NCI-H1436 treated with DMSO at 0.1 percent for 48 hours (cell line): ENCODE results near the gene PLXNA2.

Experiments
- DNase-seq: peaks from one replicate; lab custom pipeline; 2025; lab: John Stamatoyannopoulos, UW

Gene PLXNA2

DNA sequence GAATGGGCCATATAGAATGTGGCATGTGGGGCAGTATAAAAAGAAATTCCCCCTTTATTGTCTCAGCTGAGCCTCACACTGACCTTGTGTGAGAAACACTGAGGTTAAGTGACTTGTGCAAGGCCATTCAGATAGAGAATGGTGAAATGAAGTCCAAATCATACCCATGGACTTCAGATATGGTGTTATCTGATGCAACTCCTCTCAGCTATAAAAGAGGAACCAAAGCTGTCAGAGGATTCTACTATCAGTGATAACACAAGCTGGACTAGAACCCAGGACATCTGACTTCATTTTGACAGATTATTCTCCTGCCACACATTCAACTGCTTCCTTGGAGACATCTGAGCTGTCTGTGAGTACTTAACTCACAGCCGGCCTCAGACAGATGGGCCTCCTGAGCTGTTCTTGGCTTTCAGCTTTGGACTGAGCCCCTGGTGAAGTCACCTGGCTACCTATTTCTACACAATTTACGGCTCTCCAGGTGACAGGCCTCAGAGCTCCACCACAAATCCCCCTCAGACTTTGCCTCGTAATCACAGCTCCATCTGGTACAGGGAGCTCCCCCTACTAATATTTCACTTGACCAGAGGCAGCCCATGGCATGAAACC, 104.6 kb downstream of the PLXNA2 start:
- no peak for DNase-seq

DNA sequence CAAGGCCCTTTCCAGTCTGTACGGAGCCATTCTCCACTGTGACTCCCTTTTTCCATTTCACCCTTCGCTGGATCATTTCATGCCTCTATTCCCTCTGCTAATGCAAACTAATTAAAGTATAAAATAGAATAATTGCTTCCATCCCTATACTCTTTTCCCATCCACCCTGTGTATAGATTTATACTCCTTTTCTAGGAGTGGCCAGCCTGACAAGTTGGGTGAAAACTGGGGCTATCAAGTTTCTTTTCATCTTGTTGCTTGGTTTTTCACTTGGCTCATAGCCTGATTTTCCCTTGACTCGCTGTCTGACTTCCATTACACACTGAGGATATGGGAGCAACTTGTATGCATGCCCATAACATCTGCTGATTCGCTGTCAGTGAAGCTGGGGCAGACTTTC, 107.0 kb downstream of the PLXNA2 start:
- no peak for DNase-seq

DNA sequence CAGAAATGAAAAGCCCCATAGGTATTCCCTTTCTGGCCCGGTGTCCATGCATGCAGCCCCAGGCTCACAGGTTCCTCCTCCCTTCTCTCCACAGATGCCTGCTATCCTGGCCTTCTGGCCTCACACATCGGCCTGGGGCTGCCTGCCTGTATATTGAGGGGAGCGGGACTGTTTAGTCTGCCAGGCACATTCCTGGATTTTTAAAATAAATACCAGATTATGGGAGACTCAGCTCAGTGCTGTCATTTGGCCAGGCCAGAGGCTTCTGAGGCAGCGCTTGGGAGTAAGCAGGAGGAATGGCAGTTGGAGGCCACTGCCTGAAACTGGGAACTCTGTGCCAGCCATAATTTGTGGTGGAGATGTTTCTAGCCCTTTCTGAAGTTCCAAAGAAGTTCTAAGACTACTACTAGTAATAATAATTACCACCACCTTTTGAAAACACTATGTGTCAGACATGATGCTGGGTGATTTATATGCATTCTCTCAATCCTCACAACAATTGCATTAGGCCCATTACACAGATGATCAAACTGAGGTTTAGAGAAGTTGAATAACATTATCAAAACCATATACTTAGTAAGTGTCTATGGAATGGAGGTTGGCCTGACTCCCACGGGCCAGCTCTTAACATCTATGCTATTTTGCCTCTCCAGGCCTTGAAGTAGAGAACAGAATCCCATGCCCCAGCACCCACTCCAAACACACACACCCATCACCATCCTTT, 107.6 kb downstream of the PLXNA2 start:
- no peak for DNase-seq

DNA sequence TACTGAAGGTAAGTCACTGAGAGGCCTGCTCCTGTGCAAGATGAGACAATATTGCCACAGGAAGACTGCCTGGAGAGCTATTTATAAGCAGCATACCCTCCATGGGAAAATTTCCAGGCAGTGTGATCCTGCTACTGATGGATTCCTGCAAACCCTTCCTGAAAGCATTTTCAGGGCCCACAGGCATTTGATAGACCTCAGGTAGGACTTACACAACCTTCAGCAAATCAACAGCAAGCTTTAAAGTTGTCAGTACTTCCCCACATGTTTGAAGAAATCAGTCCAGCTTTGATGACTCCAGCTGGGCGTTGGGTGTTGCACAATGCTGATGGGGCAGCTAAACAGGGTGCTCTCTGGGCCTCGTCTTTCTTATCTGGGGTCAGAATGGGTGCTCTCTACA, 108.8 kb downstream of the PLXNA2 start:
- no peak for DNase-seq

DNA sequence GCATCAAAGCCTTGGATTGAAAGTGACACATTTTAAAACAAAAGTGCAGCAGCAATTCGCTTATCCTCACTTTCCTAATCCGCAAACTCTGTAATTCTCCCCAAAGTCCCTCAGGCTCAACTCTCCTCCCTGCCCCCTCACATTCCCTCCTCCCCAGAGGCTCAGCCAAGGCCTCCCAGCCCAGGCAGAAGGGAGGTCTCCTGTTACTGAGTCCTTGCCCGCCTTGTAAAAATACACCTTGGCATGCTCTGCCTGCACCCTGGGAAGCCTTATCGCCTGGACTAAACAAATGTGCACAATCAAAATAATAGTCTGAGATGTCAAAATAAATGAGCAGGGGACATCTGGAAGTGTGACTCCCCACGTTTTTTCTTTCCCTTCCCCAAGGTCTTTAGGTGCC, 109.7 kb downstream of the PLXNA2 start:
- no peak for DNase-seq

DNA sequence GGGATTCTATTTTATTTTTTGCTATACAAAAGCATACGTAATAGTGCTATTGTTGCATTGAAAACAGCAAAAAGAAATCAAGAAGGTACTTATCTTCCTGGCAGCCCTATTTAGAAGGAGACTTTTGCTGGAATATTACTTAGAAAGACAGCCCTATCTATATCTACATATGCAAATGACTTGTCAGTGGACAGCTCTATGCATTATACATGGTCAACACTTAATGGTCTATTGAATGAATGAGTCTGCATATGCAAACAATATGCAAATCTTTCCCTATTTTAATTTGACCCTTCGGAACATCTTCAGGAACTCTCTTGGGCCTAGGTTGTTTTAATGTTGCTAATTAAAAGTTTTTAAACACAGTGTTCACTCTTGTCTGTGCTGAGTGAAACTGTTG, 110.8 kb downstream of the PLXNA2 start:
- no peak for DNase-seq

DNA sequence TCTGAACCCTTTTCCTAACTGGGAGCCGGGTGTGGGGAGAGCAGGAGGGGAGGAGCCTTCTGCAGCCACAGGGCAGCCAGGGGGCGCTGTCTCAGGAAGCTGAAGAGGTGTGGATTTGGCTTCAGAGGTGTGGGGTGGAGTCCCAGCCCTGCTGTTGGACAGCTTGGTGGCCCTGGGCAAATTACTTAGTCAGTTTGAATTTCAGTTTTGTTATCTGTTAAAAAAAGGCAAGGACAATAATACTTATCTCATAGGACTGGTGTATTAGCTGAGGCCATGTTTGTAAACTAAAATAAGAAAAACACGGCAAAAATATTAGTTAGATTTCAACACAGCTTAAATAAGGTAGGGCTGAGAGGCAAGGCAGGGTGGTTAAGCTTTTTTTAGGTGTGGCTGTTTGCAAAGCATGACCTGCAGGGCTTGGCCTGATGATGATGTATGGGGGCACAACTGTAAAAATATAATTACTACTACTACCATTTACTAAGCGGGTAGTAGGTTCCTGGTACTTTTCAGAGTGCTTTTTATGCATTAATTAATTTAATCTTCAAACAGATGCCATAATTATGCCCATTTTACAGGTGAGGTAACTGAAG, 111.8 kb downstream of the PLXNA2 start:
- DNase-seq, result no peak

DNA sequence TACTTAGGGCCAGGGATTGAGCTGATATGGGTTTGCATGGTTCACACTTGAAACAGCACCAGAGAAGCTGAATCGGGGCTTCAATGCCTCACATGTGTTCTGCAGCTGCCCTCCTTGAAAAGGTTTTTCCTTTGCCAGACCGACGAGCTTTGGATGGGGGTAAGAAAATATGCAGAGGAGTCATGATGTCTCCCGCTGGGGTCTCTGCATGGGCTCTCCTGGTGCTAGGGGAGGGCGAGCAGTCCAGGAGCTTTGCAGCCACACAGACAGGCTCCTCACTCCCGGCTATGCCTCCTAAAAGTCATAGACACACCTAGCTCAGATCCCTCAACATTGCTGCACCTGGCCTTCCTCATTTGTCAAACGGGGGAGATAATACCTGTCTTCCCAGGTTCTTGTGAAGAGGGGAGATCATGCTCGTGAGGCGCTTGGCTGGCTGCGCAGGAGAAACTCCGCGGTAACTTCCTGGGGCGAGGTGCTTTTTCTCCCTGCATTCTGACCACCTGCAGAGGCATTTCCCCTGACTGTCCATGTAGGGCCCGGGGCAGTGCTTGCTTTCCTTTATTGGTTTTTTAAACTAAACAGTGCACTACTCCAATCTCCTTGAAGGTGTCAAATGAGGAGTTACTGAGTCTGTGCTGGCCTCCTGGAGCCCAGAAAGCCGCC, 112.4 kb downstream of the PLXNA2 start:
- DNase-seq, result no peak

DNA sequence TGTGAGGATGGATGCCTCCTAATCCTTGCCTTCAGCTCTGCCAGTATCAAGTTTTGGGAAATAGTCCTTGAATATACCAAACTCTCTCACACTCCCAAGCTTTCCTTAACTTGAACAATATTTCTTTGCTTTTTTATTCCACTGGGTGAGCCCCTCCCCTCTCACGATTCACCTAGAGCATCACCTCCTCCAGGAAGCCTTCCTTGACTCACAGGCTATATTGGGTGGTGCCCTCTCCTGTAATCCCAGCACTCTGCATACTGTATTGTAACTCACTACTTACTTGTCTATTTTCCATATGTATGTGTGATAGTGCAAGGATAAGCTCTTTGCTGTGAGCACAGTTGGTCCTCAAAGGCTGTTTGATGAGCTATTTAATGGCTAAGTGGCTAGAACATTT, 114.7 kb downstream of the PLXNA2 start:
- no peak for DNase-seq

DNA sequence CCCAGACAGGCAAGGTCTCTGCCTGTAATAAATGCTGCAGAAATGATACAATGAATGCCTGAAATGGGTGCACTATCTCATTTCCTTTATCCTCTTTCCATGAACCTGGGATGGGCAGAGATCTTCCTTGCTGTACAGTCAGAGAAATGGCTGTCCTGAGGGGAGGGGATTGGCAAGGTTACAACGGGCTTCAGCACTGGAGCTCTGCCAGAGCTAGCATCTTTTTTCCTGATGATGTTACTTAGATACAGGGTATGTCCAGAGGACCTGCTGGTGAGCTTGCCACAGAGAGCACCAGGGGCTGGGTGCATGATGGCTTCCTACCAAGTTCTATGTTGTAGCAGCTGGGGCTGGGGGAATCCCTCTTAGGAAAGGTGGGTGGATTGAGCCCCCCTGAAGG, 115.1 kb downstream of the PLXNA2 start:
- DNase-seq, result no peak

DNA sequence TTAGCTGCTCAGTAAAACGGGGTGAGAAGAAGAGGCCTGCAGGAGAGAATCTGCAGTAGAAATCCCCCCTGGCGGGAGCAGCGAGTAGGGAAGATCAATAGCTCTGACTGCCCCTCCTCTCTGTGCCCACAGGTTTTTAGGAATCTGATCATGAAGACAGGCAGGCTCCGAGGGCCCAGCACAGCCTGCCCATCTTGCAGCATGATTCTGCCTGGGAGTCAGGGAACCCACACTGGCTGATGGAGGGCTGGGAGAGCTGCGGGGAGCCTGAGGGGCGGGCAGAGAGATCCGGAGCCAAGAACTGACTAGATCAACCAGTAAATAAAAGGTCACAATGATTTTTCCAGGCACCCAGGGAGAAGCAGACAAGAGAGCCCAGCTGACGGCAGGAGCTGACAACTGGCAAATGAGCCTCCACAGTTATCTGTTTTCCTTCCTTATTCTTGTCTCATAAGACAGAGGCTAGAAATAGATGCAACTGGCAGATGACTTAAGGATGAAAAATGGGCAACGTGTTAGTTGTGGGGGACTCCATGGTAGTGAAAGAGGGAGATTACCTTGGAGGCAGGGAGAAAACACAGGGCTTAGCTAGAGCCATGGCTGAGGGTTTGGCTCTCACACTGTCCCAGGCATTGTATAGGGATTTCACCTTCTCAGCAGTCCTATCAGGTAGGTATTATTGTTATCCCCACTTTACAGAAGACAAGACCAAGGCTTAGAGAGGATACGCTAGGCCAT, 116.2 kb downstream of the PLXNA2 start:
- no peak for DNase-seq

DNA sequence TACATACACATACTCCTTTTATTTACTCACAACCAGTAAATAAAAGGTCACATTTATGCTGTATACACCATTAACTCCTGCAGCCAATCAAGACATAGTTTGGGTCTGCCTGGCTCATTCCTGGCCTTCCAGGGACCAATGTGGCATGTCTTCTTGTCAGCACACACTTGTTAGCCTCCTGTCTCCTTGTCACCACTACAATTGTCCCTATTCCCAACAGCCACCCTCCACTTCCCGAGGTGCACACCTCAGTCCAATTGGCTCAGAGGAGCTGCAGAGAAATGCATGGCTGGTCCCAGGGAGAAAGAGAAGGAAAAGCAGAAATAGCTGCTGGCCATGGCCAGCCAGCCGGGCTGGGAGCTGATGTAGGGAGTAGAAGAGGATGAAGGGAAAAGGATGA, 116.9 kb downstream of the PLXNA2 start:
- no peak for DNase-seq

DNA sequence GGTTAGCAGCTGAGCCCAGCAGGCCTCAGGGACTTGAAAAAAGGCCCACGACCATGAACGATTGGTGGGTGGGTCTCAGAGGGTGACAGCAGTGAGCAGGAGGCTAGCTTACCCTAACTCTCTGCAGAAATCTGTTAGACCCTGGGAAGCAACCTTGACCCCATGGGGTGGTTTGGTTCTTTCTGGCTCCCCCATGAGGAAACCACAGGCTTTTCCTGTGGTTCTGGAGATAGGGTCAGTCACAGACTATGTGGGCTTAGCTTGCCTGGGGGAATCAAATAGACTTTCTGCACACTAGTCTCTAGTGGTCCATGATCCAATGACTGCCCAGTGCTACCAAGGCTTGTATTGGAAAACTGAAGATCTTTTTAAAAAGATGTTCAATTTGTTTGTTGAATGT, 118.1 kb downstream of the PLXNA2 start:
- no peak for DNase-seq

DNA sequence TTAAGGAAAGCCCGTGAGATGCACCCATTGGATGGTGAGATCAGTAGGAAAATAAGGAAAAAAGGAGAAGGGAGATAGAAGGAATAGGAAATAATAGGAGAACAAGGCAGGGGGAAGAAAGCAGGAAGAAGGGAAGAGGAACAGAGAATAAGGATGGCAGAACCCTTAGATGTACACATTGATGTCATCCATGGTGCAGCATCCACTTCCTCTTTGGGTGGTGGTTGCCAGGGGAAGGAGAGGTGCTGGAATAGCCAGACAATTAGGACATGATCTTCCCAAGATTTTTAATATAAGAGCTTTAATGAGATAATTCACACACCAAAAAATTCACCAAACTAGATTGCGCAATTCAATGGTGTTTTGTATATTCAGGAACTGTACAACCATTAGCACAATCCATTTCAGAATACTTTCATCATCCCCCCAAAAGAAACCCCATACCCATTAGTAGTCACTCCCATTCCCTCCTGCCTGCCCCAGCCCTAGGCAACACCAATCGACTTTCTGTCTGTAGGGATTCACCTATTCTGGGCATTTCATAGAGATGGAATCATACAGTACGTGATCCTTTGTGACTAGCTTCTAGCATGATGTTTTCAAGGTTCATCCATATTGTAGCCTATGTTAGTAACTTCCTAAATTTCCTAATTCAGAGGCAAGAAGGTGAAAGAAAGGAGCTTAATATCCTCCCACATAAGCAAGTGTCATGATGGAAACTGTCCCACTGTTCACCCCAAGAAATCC, 121.4 kb downstream of the PLXNA2 start:
- no peak for DNase-seq

DNA sequence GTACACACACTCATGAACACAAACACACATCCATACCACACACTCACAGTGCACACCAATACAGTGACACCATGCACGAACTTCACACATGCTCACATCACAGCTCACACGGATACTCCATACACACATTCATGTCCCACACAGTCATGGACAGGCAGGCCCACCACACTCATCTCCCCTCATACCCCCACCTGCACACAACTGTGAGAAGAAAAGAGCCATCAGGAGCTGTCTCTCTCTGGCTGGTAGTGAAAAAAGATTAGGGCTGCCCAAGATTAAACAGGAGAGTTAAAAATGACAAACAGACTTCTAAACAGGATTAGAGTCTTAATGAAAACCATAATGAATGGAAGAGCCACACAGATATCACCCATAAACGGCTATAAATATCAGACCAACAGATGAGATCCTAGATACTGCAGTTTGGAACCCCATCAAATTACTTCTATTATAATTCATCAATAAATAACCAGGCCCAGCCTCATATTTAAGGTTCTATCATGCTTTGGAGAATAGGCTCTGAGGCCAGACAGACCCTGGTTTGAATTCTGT, 122.3 kb downstream of the PLXNA2 start:
- no peak for DNase-seq

DNA sequence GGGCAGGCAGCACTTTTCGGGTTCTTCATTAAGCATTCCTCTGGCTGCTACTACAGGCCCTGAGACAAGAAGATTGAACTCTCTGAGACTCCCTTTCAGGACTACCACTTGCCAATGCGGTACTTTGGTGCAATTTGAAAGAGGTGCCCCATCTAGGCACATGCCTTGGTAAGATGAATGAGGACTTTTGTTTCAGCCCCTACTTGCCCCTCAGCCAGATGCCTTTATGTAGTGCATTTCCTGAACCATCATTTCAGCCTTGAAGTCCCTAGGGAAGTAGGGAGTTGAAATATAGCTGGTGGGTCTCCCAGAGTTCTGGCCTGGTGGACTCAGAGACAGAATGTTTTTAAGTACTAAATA, 123.8 kb downstream of the PLXNA2 start:
- no peak for DNase-seq

DNA sequence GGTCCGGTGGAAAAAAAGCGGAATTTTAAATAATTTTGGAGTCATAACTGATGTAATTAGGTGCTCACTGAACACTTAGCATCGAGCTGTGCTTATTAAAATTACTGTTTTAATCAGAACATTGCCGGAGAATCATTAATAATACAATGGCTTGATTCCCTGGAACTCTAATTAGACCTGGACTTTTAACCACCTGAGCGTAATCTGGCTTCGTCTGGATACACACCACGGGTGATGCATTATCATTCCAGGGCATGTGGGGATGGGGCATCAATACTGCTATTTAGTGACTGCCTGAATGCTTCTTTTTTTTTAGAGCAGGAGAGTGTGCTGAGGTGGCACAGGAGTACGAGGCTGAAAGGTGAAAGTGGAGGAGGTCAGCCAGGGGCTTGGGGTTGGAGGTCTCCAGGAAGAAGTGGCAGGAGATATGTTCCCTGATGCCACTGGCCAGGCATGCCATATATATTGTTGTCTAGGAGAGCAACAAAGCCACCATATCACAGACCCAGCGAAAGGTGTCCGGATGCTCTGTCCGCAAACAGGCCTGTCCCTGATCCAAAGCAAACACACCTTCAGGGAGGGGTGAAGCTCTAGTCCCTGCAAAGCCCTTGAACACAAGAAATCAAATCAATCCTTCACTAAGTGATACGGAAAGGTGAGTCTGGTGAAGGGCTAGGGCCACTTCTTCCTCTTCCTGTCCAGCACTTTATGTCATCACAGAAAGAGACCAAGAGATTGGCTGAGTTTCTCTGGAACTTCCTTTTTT, 125.2 kb downstream of the PLXNA2 start:
- DNase-seq, result no peak

DNA sequence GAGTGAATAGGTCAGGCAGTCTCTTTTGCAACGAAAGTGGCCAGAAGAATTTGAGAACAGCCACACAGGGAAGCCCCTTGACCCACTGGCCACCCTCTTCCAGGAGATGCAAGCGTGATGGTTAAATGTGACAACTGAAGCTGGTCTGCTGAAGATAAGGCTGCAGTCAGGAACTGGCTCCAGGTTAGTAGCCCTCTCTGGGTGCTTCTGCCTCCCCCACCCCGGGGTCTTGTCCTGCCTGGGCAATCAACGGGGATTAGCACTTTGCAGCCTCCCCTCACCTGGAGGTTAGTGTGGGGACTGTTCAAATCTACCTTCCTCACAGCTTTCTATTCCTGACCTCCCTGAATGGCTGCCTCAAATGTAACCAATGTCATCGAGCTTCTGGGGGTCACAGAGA, 125.9 kb downstream of the PLXNA2 start:
- DNase-seq, result no peak

DNA sequence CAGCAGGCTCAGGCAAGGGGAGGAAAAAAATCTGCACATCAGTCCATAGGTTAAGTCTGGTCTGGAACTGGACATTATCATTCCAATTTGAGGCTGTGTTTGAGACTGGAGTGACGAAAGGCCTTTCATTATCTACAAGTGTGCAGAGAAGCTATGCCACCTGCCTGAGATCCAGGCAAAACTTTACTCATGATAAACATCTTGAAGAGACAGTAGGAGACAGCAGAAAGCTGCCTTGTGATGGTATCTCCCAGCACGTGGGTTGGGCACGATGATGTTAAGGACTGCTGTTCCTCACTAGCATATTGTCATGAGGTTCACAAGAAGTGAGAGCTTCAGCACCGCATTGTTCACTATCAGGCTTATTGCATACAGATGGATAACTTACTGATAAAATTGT, 126.4 kb downstream of the PLXNA2 start:
- DNase-seq, result no peak

DNA sequence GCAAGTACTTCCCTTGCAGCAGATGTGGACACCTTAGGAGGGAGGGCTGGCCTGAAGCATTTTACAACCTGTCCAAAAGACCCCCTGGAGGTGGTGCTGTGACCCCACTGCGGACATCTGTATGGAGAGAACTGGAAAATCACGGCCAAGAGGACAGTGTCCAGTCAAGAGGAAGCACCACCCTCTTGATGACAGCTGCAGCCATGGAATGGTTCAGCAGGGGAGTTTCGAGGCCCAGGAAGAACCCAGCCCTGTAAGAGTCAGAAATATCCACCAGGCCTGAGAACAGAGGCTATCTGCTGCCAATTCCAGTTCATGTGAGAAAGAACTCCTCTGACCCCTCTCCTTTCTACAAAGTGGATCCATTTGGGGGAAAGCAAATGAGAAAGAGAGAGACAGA, 126.8 kb downstream of the PLXNA2 start:
- DNase-seq, result no peak
